Measurements from ENCODE around the gene HIGD1A. TPM values are rescaled to one million over a fixed set of nuclear protein-coding genes. Genes with fewer than 3 reads are reported as not detected.
A peak's percentile ranks its signal among the peaks of the same experiment; 100 is the strongest.

HIGD1A gene
- total RNA-seq, 4 donors from 2014 or later = 52.3 to 239 (median 212) TPM

- TF ChIP-seq CTCF (IDR thresholded peaks at IDR 0.05) = no peak
- no peak for TF ChIP-seq POLR2A (IDR thresholded peaks at IDR 0.05)
- H3K4me1 ChIP-seq = peaks cover 0 to 37% (median 13%) of the 10 kb centered on the region in 3 donors
- no peak for DNase-seq
- H3K27me3 ChIP-seq = no peaks in the 10 kb centered on the region
- 75 to 80% methylated on average over 5 of the region's 5 CpGs for WGBS, 2 donors
- intact Hi-C loops (cut with DNase I) = no loop called here
- H3K4me3 ChIP-seq = no peak overlapping the region
- no peaks in the 10 kb centered on the region for H3K36me3 ChIP-seq
- H3K9me3 ChIP-seq = no peaks in the 10 kb centered on the region
- H3K27ac ChIP-seq = no peak overlapping the region
Measured at GRCh38 chr3:42829083-42829627, 24.9 kb upstream of the HIGD1A start.

GRCh38 chr3:42827654-42828053 lies 23.4 kb upstream of the HIGD1A start:
- no peak for TF ChIP-seq CTCF (IDR thresholded peaks at IDR 0.05)
- no peak for TF ChIP-seq POLR2A (IDR thresholded peaks at IDR 0.05)
- H3K4me1 ChIP-seq = peaks cover 0 to 51% (median 21%) of the 10 kb centered on the region in 3 donors
- no peak overlapping the region for H3K4me3 ChIP-seq
- DNase-seq = no peak
- H3K36me3 ChIP-seq = no peaks in the 10 kb centered on the region
- H3K27me3 ChIP-seq = no peaks in the 10 kb centered on the region
- intact Hi-C loops (cut with DNase I) = no loop called here
- peak overlapping the region in 3 of 4 donors; percentile 26 to 49 (median 27) for H3K27ac ChIP-seq
- H3K9me3 ChIP-seq = no peaks in the 10 kb centered on the region
- WGBS, 2 donors = 55 to 60% methylated on average over 4 of the region's 4 CpGs

- no peak for TF ChIP-seq CTCF (IDR thresholded peaks at IDR 0.05)
- no peak for TF ChIP-seq POLR2A (IDR thresholded peaks at IDR 0.05)
- no peak overlapping the region for H3K4me3 ChIP-seq
- no peak for DNase-seq
- no peaks in the 10 kb centered on the region for H3K27me3 ChIP-seq
- H3K4me1 ChIP-seq = peaks cover 0 to 56% (median 21%) of the 10 kb centered on the region in 3 donors
- H3K36me3 ChIP-seq = no peaks in the 10 kb centered on the region
- H3K27ac ChIP-seq = peak overlapping the region in 1 of 4 donors; percentile 49
- intact Hi-C loops (cut with DNase I) = no loop called here
- no peaks in the 10 kb centered on the region for H3K9me3 ChIP-seq
Measured at GRCh38 chr3:42827023-42827422, 22.7 kb upstream of the HIGD1A start.

GRCh38 chr3:42826141-42826540 lies 21.9 kb upstream of the HIGD1A start:
- H3K27me3 ChIP-seq = no peaks in the 10 kb centered on the region
- H3K4me3 ChIP-seq = no peak overlapping the region
- peaks cover 0 to 56% (median 21%) of the 10 kb centered on the region in 3 donors for H3K4me1 ChIP-seq
- DNase-seq = no peak
- no peak for TF ChIP-seq POLR2A (IDR thresholded peaks at IDR 0.05)
- TF ChIP-seq CTCF (IDR thresholded peaks at IDR 0.05) = no peak
- peak overlapping the region in 2 of 4 donors; percentile 26 to 45 for H3K27ac ChIP-seq
- no peaks in the 10 kb centered on the region for H3K9me3 ChIP-seq
- H3K36me3 ChIP-seq = no peaks in the 10 kb centered on the region
- intact Hi-C loops (cut with DNase I) = no loop called here

GRCh38 chr3:42823351-42823750 lies 19.1 kb upstream of the HIGD1A start:
- no peak overlapping the region for H3K4me3 ChIP-seq
- H3K9me3 ChIP-seq = no peaks in the 10 kb centered on the region
- H3K36me3 ChIP-seq = no peaks in the 10 kb centered on the region
- TF ChIP-seq CTCF (IDR thresholded peaks at IDR 0.05) (no peak), POLR2A (IDR thresholded peaks at IDR 0.05) (no peak)
- peak overlapping the region in 2 of 4 donors; percentile 49 to 66 for H3K27ac ChIP-seq
- intact Hi-C loops (cut with DNase I) = no loop called here
- H3K27me3 ChIP-seq = no peaks in the 10 kb centered on the region
- no peak for DNase-seq
- WGBS, 2 donors = 30 to 33% methylated on average over 2 of the region's 2 CpGs
- H3K4me1 ChIP-seq = peaks cover 5 to 67% (median 21%) of the 10 kb centered on the region in 3 donors

Data from esophagus squamous epithelium (tissue), 5 donors.